Right lobe of liver (tissue), 4 donors: Measurements from ENCODE around the gene LRAT.

Experiments used
- POLR2A ChIP-seq: fragments of 450-650 bp; IDR thresholded peaks from one replicate; pipeline ENCODE4 v1.6.1; 2017; ENCODE audit warnings: antibody characterized with exemption, mild to moderate bottlenecking
- TF ChIP-seq, protein P1 (sequence below), 4 donors: fragments of 200-600 bp in 3 of 4; fragments of 450-650 bp in 1 of 4; IDR thresholded peaks; one replicate each; pipeline versions ENCODE4 v1.5.1 to v1.8.0; 2016 to 2022; ENCODE audit warnings: antibody characterized with exemption in 4 of 4, mild to moderate bottlenecking in 2 of 4
- donor health status: DM: no; HTN: no; CAD: no.
- donor health status: DM: no; HTN: no; CAD: no.
- donor health status: DM: no; HTN: yes; CAD: no.

DNA sequence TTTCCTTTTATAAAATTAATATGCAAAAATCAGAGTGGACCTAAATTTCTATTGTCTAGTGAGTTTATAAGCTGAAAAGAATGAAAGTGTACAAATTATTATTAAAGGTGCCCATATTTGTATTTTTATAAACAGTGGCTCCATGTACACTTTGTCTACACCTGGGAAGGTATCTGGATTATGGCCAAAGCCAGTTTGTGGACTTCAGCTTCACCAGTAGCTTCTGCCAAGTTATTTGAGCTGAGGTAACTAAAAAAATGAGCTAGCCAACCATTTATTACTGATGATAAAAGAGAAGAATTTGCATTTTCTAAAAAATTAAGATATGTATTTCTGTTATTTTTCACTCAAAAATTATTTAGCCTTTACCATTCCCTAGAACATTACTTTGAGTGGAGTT is 32.3 kb upstream of the LRAT start:
- TF ChIP-seq, protein P1, sequence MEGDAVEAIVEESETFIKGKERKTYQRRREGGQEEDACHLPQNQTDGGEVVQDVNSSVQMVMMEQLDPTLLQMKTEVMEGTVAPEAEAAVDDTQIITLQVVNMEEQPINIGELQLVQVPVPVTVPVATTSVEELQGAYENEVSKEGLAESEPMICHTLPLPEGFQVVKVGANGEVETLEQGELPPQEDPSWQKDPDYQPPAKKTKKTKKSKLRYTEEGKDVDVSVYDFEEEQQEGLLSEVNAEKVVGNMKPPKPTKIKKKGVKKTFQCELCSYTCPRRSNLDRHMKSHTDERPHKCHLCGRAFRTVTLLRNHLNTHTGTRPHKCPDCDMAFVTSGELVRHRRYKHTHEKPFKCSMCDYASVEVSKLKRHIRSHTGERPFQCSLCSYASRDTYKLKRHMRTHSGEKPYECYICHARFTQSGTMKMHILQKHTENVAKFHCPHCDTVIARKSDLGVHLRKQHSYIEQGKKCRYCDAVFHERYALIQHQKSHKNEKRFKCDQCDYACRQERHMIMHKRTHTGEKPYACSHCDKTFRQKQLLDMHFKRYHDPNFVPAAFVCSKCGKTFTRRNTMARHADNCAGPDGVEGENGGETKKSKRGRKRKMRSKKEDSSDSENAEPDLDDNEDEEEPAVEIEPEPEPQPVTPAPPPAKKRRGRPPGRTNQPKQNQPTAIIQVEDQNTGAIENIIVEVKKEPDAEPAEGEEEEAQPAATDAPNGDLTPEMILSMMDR (IDR thresholded peaks at IDR 0.05) = no peak
- no peak for TF ChIP-seq POLR2A
